OCI-LY3 (cell line): ENCODE data around the gene C16orf74.

Experiments used
- EZH2phosphoT487 ChIP-seq: fragments of 200-600 bp; shearing (Covaris generic); IDR thresholded peaks from 2 replicates; pipeline ENCODE4 v1.6.1; 2018; ENCODE audit warnings: antibody characterized with exemption, mixed run types, low read depth
- TF ChIP-seq, protein P1 (sequence below): fragments of 200-600, 300-600 bp; sonication (generic); IDR thresholded peaks from 2 replicates; pipeline ENCODE4 v1.5.1; 2014; ENCODE audit warnings: antibody characterized with exemption, low read length, low read depth

GRCh38 chr16:85662976-85663830, 87.7 kb downstream of the C16orf74 start:
- TF ChIP-seq, protein P1, sequence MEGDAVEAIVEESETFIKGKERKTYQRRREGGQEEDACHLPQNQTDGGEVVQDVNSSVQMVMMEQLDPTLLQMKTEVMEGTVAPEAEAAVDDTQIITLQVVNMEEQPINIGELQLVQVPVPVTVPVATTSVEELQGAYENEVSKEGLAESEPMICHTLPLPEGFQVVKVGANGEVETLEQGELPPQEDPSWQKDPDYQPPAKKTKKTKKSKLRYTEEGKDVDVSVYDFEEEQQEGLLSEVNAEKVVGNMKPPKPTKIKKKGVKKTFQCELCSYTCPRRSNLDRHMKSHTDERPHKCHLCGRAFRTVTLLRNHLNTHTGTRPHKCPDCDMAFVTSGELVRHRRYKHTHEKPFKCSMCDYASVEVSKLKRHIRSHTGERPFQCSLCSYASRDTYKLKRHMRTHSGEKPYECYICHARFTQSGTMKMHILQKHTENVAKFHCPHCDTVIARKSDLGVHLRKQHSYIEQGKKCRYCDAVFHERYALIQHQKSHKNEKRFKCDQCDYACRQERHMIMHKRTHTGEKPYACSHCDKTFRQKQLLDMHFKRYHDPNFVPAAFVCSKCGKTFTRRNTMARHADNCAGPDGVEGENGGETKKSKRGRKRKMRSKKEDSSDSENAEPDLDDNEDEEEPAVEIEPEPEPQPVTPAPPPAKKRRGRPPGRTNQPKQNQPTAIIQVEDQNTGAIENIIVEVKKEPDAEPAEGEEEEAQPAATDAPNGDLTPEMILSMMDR: no peak
- no peak for TF ChIP-seq EZH2phosphoT487
